Middle frontal gyrus (tissue), 1 donor: ENCODE data around the gene TUBD1.
"Not testable (repeated sequence)": the region's sequence is repeated elsewhere in the genome, so short reads cannot be mapped to it uniquely, and the experiment has no call there.

Experiments used
- DNase-seq: peaks from one replicate; pipeline ENCODE4 v3.0.0-alpha.2; 2015; ENCODE audit warnings: low spot score; ENCODE audit errors: extremely low spot score

The TUBD1 gene

DNA sequence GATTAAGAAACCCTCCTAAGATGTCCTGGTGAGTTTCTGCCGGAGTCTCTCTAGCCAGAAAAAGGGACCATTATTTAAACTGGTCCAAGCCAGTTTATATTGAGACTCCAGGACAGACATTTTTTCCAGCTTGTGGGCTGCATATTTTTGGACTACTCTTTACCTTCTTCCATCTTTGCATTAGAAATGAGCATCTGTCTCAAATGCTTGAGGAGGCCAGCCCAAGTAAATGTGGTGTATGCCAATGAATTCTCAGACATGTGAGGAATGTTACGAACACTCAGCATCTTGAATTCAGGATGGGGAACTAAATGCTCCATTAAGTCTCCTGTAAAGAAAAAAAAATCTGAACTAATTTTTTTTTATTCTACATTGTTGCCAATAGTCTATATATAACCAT lies 18.4 kb downstream of the TUBD1 start:
- DNase-seq, result no peak

DNA sequence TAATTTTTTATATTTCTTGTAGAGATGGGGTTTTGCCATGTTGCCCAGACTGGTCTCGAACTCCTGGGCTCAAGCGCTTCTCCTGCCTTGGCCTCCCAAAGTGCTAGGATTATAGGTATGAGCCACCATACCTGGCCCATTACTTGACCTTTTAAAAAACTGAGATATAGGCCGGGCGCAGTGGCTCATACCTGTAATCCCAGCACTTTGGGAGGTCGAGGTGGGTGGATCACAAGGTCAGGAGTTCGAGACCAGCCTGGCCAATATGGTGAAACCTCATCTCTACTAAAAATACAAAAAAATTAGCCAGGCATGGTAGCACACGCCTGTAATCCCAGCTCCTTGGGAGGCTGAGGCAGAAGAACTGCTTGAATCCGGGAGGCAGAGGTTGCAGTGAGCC lies 19.3 kb downstream of the TUBD1 start:
- DNase-seq, result not testable (repeated sequence)

DNA sequence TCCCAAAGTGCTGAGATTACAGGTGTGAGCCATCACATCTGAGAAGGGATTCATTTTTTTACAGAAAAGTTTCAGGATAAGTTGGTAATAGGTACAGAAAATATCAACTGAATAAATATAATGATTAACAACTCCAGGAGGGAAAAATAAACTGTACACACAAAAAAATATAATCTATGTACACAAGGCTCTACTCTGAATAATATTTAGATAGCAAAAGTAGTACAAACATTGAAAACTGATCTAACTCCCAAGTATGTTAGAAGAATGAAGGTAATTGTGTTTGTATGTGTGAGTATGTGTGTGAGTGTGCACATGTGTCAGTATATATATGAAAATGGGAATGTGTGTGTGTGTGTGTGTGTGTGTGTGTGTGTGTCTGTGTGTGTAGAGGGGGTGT lies 20.4 kb downstream of the TUBD1 start:
- DNase-seq, result no peak

DNA sequence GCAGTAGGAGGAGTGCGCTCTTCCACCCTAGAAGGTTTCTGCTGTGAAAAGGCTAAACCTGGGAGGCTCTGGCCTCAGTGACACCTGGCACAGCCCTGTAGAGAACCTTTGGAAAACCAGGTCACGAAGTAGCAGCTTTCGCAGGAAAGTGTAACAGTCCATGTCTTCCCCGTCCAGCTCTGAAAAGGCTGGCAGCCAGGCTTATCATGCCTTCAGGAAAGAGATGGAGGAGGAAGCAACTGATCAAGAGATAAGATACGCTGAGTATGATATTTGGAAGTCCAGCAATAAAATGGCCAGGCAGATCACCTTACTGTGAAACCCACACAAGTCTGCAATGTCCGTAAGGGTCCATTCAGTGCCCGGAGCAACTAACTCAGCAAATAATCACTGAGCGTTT lies 22.3 kb downstream of the TUBD1 start:
- no peak for DNase-seq

DNA sequence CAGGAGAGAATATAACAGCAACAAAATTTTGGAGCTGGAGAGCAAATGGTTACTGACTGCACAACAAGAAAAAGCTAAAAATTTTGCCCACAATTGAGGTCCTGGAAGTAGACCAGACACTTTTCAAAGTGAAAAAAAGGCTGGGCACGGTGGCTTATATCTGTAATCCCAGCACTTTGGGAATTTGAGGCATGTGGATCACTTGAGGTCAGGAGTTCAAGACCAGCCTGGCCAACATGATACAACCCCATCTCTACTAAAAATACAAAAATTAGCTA lies 22.9 kb downstream of the TUBD1 start:
- DNase-seq, result no peak

DNA sequence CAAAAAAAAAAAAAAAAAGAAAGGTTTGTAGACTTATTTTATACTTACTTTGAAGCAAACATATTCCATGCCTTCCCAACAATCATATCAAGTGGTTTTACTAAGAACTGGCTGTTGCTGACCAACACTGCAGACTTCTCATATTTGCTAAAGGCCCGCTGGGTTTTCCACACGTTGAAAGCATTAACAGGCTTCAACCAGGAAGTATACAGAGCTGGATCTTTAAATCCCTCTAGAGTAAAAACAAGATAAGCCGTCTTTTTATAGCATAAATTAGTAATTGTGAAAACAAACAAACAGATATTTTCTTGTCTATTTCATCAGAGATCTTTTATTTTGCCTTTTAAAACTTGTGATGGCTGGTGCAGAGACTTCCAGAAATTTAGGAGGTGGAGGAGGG lies 29.1 kb downstream of the TUBD1 start:
- DNase-seq, result no peak

DNA sequence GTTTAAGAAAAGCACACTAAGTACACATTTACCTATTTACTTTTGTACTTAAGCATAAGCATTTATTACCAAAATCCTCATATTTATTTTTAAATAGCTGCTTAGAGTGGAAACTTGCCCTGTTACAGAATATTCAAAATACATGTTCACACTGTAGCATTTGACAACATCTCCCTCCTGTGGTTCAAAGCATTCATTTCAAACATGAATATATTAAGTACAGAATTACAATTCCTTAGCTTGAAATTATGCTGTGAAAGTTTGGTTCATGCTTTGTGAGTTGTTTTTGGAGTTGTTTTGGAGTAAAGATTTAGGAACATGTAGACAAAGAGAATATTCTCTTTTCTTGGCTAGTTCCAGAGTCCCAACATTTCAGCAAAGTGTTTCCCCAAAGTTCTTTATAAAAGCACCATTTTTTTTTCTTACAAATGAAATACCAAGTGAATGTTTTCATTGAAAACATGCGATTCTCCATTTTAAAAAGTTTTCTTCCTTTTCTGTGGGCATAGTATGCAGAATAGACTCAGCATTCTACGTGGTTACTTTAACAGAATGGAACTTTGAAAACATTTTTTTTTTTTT lies 33.2 kb downstream of the TUBD1 start:
- peak; percentile 42 for DNase-seq

DNA sequence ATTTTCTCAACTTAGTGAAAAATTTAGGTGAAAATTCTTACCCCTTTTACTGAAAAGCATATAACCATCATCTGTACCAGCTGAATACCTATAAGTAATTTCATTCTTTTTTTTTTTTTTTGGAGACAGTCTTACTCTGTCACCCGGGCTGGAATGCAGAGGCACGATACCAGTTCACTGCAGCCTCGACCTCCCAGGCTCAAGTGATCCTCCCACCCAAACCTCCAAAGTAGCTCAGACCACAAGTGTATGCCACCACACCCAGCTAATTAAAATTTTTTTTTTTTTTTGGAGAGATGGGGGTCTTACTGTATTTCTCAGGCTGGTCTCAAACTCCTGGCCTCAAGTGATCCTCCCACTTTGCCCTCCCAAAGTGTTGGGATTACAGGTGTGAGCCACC lies 33.8 kb downstream of the TUBD1 start:
- no peak for DNase-seq

DNA sequence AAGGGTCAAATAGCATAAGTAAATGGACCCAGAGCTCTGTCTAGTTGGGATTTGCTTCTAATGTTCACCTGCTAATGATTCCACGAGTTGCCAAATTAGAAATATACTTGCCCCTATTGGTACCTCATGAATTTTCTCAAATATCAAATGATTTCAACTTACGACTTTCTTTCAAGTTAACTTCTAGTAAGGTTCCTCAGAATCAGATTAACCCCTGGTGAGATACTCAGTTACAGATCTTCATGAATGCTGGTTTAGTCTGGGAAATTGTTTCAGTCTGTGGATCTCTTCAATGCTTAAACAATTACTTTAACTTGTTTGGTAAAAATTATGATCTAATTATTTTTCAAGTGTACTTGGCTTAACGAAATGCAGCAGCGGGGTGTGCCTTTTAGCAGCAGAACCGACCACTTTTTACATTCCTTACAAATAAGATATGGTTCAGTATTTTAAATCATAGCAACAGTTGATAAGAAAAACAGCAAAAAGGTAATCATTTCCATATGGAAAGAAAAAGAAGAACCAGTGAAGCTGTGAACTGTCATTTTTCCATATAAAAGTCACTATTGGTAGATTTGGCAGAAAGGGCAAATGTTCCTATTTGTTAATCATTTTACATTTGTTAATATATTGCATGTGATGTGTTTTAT lies 34.5 kb downstream of the TUBD1 start:
- DNase-seq, result no peak

DNA sequence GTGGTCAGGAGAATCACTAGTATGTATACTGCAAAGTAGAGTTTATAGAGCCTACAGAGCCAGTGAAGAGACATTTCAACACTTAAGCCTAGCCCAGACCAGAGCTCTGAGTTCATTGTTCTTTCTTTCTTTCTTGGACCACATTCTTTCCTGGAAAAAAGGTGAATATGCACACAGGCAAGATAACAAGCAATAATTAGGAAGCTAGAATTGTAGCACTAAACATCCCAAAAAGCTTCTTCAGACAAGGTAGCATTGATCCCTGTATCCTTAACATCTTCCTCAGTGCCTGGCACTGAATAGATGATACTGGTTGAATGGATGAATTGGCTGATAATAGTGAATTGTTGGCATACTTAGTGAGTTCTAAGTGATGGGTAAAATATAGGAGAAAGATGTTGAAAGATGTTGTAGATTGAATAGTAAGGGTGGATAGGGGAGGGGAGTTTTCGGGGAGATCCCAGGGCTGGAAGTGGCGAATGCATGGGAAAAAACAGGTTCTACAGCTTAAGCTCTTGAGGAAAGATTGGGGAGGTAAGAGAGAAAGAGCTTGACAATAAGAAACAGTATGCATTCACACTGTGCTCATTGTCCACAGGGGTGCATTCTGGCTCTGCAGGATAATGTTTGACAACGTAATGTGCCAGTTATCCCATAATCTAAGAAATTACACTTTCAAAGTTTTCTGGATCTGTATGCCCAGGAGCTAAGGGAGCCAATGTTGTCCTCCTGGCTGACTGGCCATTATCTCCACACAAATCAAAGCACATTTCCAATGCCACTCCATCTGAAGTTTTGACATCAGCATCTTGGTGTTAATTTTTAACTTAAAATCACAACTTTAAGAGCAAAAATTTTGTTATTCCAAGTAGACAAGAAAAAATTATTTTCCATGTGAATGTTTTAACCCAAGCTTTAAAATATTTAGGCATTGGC lies 35.6 kb downstream of the TUBD1 start:
- DNase-seq, result no peak

DNA sequence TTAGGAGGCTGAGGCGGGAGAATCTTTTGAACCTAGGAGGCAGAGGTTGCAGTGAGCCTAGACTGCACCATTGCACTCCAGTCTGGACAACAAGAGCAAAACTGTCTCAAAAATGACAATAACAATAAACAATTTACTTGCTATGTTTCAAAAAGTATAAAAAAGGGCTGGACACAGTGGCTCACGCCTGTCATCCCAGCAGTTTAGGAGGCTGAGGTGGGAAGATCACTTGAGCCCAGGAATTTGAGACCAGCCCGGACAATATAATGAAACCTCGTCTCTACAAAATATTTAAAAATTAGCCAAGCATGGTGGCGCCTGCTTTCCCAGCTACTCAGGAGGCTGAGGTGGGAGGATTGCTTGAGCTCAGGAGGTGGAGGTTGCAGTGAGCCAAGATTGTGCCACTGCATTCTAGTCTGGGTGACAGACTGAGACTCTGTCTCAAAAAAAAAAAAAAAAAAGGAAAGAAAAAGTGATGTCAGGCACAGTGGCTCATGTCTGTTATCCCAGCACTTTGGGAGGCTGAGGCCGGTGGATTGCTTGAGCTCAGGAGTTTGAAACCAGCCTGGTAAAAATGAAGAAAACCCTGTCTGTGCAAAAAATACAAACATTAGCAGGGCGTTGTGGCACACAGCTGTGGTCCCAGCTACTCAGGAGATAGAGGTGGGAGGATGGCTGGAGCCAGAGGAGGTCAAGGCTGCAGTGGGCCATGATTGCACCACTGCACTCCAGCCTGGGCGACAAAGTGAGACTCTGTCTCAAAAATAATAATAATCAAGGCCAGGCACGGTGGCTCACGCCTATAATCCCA lies 38.6 kb downstream of the TUBD1 start:
- not testable (repeated sequence) for DNase-seq

DNA sequence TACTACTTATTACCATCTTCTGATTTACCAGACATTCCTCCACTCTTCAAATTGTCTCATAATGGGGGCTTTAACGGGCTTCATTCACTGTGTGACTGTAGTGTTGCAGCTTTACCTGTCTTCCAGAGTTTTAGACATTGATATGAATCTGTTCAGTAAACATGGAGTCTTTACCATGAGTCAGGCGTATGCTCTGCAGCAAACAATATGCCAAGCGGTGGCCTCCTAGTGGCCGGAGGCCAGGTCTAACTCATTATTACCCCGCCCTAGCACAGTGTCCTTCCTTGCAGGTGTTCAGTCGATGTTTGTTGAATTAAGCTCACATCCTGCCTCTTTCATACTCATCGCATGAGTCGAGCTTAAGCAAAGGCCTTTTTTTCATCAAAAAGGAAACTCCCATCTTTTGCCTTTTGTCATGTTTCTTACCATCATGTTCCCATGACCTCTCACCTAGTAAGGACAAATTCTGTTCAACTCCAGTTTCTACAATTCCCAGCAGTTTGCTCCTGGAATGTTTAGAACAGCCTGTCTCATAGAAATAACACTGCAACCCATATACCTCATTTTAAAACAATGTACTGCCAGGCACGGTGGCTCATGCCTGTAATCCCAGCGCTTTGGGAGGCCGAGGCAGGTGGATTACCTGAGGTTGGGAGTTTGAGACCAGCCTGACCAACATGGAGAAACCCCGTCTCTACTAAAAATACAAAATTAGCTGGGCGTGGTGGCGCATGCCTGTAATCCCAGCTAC lies 39.4 kb downstream of the TUBD1 start:
- no peak for DNase-seq

DNA sequence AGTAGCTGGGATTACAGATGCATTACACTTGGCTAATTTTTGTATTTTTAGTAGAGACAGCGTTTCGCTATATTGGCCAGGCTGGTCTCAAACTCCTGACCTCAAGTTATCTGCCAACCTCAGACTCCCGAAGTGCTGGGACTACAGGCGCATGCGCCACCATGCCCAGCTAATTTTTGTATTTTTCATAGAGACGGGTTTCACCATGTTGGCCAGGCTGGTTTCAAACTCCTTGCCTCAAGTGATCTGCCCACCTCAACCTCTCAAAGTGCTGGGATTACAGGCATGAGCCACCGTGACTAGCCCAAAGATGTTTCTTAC lies 39.9 kb downstream of the TUBD1 start:
- not testable (repeated sequence) for DNase-seq

DNA sequence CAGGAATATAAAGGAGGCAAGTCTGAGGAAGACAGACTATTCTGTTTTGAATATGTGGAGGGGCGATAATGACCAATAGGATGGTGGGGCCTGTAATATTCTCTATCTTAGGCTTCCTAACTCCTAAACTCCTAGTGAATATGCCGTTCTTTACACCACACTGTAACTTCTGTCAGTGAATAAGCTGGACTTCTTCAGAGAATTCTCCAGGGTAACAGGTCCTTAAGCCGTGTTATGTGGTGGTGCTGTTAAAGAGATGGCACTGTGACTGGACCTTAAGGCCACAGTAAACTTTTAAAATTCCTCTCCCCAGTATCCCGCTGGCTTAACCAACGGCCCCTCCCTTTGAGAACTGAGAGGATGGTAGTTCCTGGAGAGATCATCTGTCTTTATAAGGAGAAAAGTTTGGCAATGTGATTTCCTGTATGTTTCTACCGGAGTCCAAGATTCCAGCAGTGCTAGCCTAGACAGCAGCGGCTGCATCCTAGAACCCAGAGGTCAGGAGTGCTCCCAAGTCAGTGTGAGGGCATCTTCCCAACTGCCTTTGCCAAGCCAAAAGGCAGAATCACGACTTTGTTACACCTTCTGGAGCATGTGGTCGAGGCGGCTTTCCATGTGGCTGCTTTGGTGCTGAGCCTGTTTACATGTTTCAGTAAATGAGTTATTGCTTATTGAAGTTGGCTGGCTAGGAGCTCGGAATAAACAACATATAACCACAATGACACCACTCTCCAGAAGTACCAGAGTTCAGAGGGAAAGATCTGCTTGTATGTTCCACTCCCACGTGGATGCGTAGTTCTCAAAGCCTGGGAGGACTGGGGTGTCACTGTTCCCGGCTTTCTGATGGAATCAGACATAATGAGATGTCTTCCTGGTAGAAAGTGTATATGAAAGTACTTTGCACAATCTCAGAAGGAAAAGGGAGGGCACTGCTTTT lies 41.0 kb downstream of the TUBD1 start:
- no peak for DNase-seq

DNA sequence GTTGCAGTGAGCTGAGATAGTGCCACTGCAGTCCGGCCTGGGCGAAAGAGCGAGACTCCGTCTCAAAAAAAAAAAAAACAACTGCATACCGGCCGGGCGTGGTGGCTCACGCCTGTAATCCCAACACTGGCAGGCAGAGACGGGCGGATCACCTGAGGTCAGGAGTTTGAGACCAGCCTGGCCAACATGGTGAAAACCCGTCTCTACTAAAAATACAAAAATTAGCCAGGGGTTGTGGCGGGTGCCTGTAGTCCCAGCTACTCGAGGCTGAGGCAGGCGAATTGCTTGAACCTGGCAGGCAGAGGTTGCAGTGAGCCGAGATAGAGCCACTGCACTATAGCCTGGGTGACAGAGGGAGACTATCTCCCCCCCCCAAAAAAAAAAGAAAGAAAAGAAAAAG lies 42.4 kb downstream of the TUBD1 start:
- not testable (repeated sequence) for DNase-seq

DNA sequence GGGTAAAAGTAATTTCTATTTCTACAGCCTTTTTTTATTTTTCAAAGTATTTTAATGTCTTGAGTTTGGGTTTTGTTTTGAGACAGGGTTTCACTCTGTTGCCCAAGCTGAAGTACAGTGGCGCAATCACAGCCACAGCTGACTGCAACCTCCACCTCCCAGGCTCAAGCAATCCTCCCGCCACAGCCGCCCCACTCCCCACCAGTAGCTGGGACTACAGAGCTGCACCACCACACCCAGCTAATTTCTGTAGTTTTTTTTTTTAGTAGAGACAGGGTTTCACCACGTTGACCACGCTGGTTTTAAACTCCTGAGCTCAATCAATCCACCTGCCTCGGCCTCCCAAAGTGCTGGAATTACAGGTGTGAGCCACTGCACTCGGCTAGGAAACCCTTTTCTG lies 44.0 kb downstream of the TUBD1 start:
- DNase-seq, result no peak

DNA sequence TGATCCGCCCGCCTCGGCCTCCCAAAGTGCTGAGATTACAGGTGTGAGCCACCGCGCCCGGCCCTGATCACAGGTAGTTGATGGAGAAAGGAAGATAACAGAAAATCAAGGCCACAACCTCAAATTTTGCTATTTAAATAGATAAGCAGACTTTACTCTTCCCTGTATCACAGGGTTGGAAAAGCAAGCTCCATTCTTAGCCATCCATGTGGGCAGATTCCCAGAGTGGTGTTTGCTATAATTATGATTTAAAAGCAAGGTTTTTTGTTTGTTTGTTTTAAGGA lies 44.4 kb downstream of the TUBD1 start:
- DNase-seq, result no peak

DNA sequence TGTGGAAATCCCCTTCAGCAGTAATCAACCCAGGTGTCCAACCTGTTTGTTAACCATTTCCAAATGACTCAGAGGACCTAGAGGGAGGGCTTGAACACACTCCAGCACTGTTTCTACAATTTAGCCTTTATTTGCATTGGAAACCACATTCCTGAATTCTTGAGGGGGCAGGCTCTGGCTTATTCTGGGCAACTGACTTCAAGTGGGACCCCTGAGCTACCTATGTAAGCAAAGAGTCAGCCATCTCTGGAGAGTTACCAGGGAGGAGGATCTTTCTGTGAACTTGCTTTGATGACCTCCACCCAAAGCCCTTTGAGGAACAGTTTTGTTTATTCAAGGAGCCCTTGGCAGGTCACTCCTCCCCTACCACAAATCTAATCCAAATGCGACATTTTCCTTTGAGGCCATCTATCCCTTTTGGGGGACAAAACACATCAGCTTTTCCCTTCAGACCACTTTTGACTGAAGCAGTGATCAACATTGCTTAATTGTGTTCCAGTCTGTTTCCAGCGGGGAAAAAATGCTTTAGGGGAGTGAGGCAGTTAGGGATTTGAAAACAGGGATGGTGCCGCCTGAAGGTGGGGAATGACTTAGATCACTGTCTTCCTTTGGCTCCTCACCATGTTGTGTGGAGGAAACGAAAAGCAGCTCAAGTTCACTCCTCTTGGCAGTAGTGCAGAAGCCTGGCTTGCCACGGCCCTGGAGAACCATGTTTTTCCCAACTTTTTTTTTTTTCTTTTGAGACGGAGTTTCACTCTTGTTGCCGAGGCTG lies 46.2 kb downstream of the TUBD1 start:
- no peak for DNase-seq

DNA sequence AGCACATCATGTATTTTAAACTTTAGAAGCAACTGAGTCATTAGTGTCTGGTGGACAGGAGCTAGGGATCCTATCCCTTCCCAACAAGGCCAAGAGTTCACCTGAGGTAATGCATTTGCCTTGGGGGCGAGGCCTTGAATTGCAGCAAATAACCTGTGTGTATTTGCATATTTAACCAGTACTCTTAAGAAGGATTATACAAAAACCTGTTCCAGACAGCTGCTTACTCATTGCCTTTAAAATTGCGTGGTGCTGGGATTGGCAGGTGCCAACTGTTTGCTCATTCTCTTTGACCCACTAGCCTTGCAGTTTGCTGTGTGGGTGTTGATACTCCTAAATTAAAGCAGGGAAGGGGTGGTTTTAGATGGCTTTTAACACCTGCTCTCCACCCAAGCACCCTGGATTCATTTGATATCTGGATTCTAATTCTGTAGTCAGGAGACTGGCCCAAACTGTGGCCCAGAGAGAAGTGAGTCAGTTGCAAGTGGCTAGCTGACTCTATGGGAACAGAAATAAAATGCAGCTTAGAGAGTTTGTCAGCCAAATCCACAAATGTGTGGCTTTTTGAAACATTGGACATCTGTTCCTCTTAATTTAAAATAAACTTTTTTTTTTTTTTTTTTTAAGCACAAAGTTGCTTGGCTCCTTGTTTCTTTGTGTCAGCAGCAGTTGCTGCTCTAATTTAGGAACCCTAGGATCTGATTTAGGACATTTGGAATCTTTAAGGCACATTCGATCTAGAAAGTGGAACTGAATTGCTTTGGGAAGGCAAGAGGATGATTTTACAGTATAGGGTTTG lies 46.9 kb downstream of the TUBD1 start:
- DNase-seq, result no peak
